ENCODE results near the gene RETREG1.

The RETREG1 gene

GRCh38 chr5:16593628-16594027, 23.2 kb downstream of the RETREG1 start:
- H3K4me3 ChIP-seq (ENCODE audit: low read depth, low read length): no peak overlapping the region
- TF ChIP-seq, protein P1, sequence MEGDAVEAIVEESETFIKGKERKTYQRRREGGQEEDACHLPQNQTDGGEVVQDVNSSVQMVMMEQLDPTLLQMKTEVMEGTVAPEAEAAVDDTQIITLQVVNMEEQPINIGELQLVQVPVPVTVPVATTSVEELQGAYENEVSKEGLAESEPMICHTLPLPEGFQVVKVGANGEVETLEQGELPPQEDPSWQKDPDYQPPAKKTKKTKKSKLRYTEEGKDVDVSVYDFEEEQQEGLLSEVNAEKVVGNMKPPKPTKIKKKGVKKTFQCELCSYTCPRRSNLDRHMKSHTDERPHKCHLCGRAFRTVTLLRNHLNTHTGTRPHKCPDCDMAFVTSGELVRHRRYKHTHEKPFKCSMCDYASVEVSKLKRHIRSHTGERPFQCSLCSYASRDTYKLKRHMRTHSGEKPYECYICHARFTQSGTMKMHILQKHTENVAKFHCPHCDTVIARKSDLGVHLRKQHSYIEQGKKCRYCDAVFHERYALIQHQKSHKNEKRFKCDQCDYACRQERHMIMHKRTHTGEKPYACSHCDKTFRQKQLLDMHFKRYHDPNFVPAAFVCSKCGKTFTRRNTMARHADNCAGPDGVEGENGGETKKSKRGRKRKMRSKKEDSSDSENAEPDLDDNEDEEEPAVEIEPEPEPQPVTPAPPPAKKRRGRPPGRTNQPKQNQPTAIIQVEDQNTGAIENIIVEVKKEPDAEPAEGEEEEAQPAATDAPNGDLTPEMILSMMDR (IDR thresholded peaks at IDR 0.05; ENCODE audit: borderline replicate concordance, insufficient read depth, low read depth, low read length): no peak

DNA sequence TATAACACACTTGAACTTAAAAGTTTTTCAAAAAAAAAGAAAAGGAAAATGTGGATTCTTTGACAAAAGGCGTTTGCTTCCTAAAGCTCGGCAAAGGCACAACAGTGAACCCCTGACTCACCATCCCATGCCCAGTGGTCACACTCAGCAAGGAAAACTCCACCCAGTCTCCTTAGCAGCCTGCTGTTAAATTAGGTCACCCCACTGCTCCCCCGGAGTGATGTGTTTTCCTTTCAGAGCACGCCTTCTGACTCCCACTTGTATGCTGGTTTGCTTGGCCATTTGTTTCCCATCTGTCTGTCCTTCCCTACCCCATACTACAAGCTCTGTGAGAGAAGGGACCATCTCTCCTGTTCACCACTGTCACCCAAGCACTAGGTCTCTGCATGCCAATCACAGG, 23.8 kb downstream of the RETREG1 start:
- no peak overlapping the region for H3K4me3 ChIP-seq (ENCODE audit: low read depth, low read length)
- TF ChIP-seq, protein P1 (IDR thresholded peaks at IDR 0.05; ENCODE audit: borderline replicate concordance, insufficient read depth, low read depth, low read length): no peak

DNA sequence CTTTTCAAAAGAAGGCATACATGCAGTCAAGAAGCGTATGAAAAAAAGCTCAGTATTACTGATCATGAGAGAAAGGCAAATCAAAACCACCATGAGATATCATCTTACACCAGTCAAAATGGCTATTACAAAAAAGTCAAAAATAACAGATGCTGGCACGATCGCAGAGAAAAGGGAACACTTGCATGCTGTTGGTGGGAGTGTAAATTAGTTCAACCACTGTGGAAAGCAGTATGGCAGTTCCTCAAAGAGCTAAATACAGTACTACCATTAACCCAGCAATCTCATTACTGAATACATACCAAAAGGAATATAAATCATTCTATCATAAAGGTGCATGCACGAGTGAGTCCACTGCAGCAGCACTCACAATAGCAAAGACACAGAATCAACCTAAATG, 24.5 kb downstream of the RETREG1 start:
- H3K4me3 ChIP-seq (ENCODE audit: low read depth, low read length): no peak overlapping the region
- TF ChIP-seq, protein P1 (IDR thresholded peaks at IDR 0.05; ENCODE audit: borderline replicate concordance, insufficient read depth, low read depth, low read length): no peak

DNA sequence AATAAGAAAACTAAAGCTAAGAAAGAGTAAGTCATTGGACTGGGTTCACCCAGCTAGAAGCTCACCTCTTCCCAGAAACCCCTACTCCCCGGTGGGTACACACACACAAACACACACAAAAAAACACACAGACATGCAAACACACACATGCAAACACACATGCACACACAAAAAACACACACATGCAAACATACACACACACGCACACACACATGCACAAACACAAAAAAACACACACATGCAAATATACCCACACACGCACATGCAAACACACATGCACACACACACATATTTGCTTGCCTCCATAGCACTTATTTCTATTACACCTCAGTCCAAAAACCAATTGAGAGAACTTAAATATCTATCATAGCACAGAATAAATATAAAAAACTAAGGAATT, 26.1 kb downstream of the RETREG1 start:
- H3K4me3 ChIP-seq (ENCODE audit: low read depth, low read length): no peak overlapping the region
- TF ChIP-seq, protein P1 (IDR thresholded peaks at IDR 0.05; ENCODE audit: borderline replicate concordance, insufficient read depth, low read depth, low read length): no peak

GRCh38 chr5:16589658-16590057, 27.1 kb downstream of the RETREG1 start:
- H3K4me3 ChIP-seq (ENCODE audit: low read depth, low read length): no peak overlapping the region
- TF ChIP-seq, protein P1 (IDR thresholded peaks at IDR 0.05; ENCODE audit: borderline replicate concordance, insufficient read depth, low read depth, low read length): no peak

GRCh38 chr5:16588434-16589214, 28.2 kb downstream of the RETREG1 start:
- no peak overlapping the region for H3K4me3 ChIP-seq (ENCODE audit: low read depth, low read length)
- TF ChIP-seq, protein P1 (IDR thresholded peaks at IDR 0.05; ENCODE audit: borderline replicate concordance, insufficient read depth, low read depth, low read length): no peak

DNA sequence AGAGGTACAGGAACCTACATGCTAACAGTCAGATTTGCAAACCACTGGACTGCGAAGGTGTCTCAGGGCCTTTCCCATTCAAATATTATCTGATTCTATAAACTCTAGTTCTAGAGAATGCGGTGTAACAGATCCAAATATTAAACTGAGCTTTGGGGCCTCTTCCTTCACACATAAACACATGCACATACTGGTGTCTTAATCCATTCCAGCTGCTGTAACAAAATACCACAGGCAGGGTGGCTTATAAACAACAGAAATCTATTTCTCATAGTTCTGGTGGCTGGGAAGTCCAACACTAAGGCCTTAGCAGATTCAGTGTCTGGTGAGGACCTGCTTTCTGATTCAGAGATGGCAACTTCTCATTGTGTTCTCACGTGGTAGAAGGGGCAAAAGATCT, 30.2 kb downstream of the RETREG1 start:
- TF ChIP-seq, protein P1 (IDR thresholded peaks at IDR 0.05; ENCODE audit: borderline replicate concordance, insufficient read depth, low read depth, low read length): no peak
- no peak overlapping the region for H3K4me3 ChIP-seq (ENCODE audit: low read depth, low read length)
